ENCODE results near the gene MPPED2. TPM values are rescaled to one million over a fixed set of nuclear protein-coding genes. Genes with fewer than 3 reads are reported as not detected.
A peak's percentile ranks its signal among the peaks of the same experiment; 100 is the strongest.
"Not testable (repeated sequence)": the region's sequence is repeated elsewhere in the genome, so short reads cannot be mapped to it uniquely, and the experiment has no call there.

MPPED2 gene
- total RNA-seq, 1 donor from 2014 or later: 50.2 TPM

GRCh38 chr11:30560206-30561106 lies 25.7 kb downstream of the MPPED2 start:
- Mint-ChIP-seq H3K27me3 (ENCODE audit: unreplicated experiment) (no peaks in the 10 kb centered on the region), H3K4me3 (ENCODE audit: unreplicated experiment) (peak overlapping the region; percentile 28), H3K27ac (ENCODE audit: unreplicated experiment) (peak overlapping the region; percentile 13), H3K4me1 (ENCODE audit: unreplicated experiment) (peaks cover 36% of the 10 kb centered on the region), H3K36me3 (ENCODE audit: low read depth, unreplicated experiment) (peaks cover 21% of the 10 kb centered on the region), H3K9me3 (ENCODE audit: unreplicated experiment) (no peaks in the 10 kb centered on the region)
- no peak for TF ChIP-seq CTCF (IDR thresholded peaks at IDR 0.05; ENCODE audit: unreplicated experiment)
- no peak for DNase-seq (ENCODE audit: low spot score)

- H3K4me3 Mint-ChIP-seq (ENCODE audit: unreplicated experiment): no peak overlapping the region
- H3K27ac Mint-ChIP-seq (ENCODE audit: unreplicated experiment): no peak overlapping the region
- peaks cover 32% of the 10 kb centered on the region for H3K4me1 Mint-ChIP-seq (ENCODE audit: unreplicated experiment)
- peaks cover 4% of the 10 kb centered on the region for H3K27me3 Mint-ChIP-seq (ENCODE audit: unreplicated experiment)
- no peaks in the 10 kb centered on the region for H3K9me3 Mint-ChIP-seq (ENCODE audit: unreplicated experiment)
- H3K36me3 Mint-ChIP-seq (ENCODE audit: low read depth, unreplicated experiment): peaks cover 21% of the 10 kb centered on the region
- TF ChIP-seq CTCF (IDR thresholded peaks at IDR 0.05; ENCODE audit: unreplicated experiment): no peak
- DNase-seq (ENCODE audit: low spot score): no peak
Measured at GRCh38 chr11:30559004-30559403, 27.1 kb downstream of the MPPED2 start.

GRCh38 chr11:30554587-30554986 lies 31.6 kb downstream of the MPPED2 start:
- not testable (repeated sequence) for H3K27me3 Mint-ChIP-seq (ENCODE audit: unreplicated experiment); H3K4me3 Mint-ChIP-seq (ENCODE audit: unreplicated experiment); H3K9me3 Mint-ChIP-seq (ENCODE audit: unreplicated experiment); H3K36me3 Mint-ChIP-seq (ENCODE audit: low read depth, unreplicated experiment); DNase-seq (ENCODE audit: low spot score)
- Mint-ChIP-seq H3K27ac (ENCODE audit: unreplicated experiment) (peak overlapping the region; percentile 59), H3K4me1 (ENCODE audit: unreplicated experiment) (peaks cover 32% of the 10 kb centered on the region)

- H3K36me3 Mint-ChIP-seq (ENCODE audit: low read depth, unreplicated experiment): peaks cover 9% of the 10 kb centered on the region
Measured at GRCh38 chr11:30553521-30554110, 32.5 kb downstream of the MPPED2 start.

GRCh38 chr11:30552839-30553238 lies 33.3 kb downstream of the MPPED2 start:
- no peak overlapping the region for H3K4me3 Mint-ChIP-seq (ENCODE audit: unreplicated experiment)
- H3K27me3 Mint-ChIP-seq (ENCODE audit: unreplicated experiment): peaks cover 6% of the 10 kb centered on the region

More at GRCh38 chr11:30553521-30554110, 32.5 kb downstream of the MPPED2 start:
- H3K27ac Mint-ChIP-seq (ENCODE audit: unreplicated experiment): peak overlapping the region; percentile 57
- H3K27me3 Mint-ChIP-seq (ENCODE audit: unreplicated experiment): peaks cover 4% of the 10 kb centered on the region
- peaks cover 29% of the 10 kb centered on the region for H3K4me1 Mint-ChIP-seq (ENCODE audit: unreplicated experiment)
- TF ChIP-seq CTCF (IDR thresholded peaks at IDR 0.05; ENCODE audit: unreplicated experiment): no peak
- H3K4me3 Mint-ChIP-seq (ENCODE audit: unreplicated experiment): peak overlapping the region; percentile 14
- H3K9me3 Mint-ChIP-seq (ENCODE audit: unreplicated experiment): no peaks in the 10 kb centered on the region
- DNase-seq (ENCODE audit: low spot score): no peak

More at GRCh38 chr11:30552839-30553238, 33.3 kb downstream of the MPPED2 start:
- DNase-seq (ENCODE audit: low spot score): no peak
- Mint-ChIP-seq H3K36me3 (ENCODE audit: low read depth, unreplicated experiment) (peaks cover 9% of the 10 kb centered on the region), H3K27ac (ENCODE audit: unreplicated experiment) (peak overlapping the region; percentile 13), H3K9me3 (ENCODE audit: unreplicated experiment) (no peaks in the 10 kb centered on the region), H3K4me1 (ENCODE audit: unreplicated experiment) (peaks cover 28% of the 10 kb centered on the region)
- no peak for TF ChIP-seq CTCF (IDR thresholded peaks at IDR 0.05; ENCODE audit: unreplicated experiment)

All from endothelial cell (in vitro differentiated cells).